ENCODE data around the gene EPYC. TPM values are rescaled to one million over a fixed set of nuclear protein-coding genes. Genes with fewer than 3 reads are reported as not detected.

EPYC gene
- total RNA-seq, 4 donors from 2014 or later = not detected

DNA sequence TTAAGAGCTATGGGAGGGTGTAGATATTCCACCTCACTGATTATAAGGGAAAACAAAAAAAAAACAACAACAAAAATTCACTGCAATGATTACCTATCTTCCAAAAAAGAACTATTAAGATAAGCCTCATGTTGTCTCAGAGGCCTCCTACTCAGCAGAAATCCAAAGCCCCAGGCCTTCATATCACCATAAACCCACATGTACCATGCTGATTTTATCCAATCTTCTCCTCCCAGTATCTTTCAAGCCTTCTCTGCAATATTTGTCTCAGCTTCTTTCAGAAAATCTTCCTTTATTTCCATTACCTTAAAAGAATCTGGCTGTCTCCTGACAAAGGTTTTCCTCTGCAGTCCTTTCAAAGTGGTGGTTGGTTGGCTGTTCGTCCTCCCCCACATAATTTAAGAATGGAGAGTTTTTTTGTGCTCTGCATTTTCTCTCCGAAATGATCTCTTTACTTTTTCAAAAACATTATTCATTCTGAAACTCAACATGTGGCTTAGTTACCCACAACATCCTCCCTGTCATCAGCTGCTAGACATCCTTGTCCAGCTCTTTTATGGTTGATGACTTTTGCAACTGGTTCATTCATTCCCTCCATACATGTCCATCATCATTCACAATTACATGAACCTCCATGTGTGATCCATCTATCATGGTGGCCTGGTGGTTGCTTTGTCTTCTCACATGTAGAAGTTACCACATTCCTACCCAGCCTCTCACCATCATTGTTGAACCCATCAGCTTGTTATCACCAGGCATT, 2.9 kb upstream of the EPYC start:
- TF ChIP-seq, protein P1, sequence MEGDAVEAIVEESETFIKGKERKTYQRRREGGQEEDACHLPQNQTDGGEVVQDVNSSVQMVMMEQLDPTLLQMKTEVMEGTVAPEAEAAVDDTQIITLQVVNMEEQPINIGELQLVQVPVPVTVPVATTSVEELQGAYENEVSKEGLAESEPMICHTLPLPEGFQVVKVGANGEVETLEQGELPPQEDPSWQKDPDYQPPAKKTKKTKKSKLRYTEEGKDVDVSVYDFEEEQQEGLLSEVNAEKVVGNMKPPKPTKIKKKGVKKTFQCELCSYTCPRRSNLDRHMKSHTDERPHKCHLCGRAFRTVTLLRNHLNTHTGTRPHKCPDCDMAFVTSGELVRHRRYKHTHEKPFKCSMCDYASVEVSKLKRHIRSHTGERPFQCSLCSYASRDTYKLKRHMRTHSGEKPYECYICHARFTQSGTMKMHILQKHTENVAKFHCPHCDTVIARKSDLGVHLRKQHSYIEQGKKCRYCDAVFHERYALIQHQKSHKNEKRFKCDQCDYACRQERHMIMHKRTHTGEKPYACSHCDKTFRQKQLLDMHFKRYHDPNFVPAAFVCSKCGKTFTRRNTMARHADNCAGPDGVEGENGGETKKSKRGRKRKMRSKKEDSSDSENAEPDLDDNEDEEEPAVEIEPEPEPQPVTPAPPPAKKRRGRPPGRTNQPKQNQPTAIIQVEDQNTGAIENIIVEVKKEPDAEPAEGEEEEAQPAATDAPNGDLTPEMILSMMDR (IDR thresholded peaks at IDR 0.05) = no peak
- TF ChIP-seq POLR2AphosphoS5 (IDR thresholded peaks at IDR 0.05) = no peak

DNA sequence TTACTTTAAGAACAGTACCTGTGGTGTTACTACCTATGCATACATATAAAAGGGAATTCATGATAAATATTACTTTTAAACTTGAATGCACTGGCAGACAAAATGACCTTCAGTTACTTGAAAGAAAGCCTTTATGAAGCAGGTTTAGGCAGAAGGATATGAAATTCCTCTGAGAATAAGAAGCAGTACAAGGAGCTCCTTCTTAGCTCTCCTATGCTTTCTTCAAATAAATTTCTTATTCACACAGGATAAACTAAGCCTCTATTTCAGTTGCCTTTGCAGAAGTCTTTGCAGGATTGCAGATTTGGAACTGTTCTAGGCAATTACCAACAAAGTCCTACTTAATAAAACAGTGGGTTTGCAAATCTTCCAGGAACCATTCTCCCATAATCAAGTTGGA, 1.0 kb downstream of the EPYC start:
- Histone ChIP-seq H3K36me3 (no peaks in the 10 kb centered on the region), H3K9me3 (no peaks in the 10 kb centered on the region), H3K27ac (no peak overlapping the region), H3K4me1 (no peaks in the 10 kb centered on the region), H3K4me3 (no peak overlapping the region), H3K27me3 (no peaks in the 10 kb centered on the region)
- no peak for ATAC-seq
- TF ChIP-seq, protein P1 (IDR thresholded peaks at IDR 0.05) = no peak
- no peak for TF ChIP-seq EP300 (IDR thresholded peaks at IDR 0.05)
- no peak for TF ChIP-seq POLR2A (IDR thresholded peaks at IDR 0.05)
- TF ChIP-seq POLR2AphosphoS5 (IDR thresholded peaks at IDR 0.05) = no peak

More for the DNA sequence above, 2.9 kb upstream of the EPYC start:
- Histone ChIP-seq H3K4me3 (no peak overlapping the region), H3K4me1 (no peaks in the 10 kb centered on the region), H3K27me3 (no peaks in the 10 kb centered on the region), H3K27ac (no peak overlapping the region), H3K36me3 (no peaks in the 10 kb centered on the region), H3K9me3 (no peaks in the 10 kb centered on the region)
- 82 to 90% methylated on average over 2 of the region's 2 CpGs for WGBS, 2 donors (ENCODE audit: low coverage in 1 of 2)
- no peak for ATAC-seq

DNA sequence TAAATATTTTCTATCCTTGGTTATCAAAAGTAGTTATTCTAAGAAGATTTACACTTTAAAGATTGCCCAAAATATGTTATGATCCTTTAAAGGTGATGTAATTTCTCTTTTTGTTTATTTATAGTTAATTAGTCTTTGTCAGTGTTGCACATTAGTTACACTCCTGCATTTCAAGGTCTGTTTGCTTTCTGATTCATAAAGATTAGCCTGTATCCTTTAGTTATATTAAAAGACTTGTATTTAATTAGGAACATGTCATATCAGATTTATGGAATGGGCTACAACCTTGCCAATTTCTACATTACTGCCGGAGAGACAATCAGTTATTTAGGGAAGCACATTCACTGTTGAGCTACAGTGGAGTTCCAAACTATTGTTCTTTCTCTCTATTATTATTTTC, 3.5 kb downstream of the EPYC start:
- ATAC-seq = no peak
- Histone ChIP-seq H3K4me1 (no peaks in the 10 kb centered on the region), H3K27me3 (no peaks in the 10 kb centered on the region), H3K4me3 (no peak overlapping the region), H3K27ac (no peak overlapping the region), H3K36me3 (no peaks in the 10 kb centered on the region), H3K9me3 (no peaks in the 10 kb centered on the region)
- WGBS, 2 donors (ENCODE audit: low coverage in 1 of 2) = 25 to 36% methylated on average over 1 of the region's 1 CpG
- TF ChIP-seq POLR2A (IDR thresholded peaks at IDR 0.05) = no peak

DNA sequence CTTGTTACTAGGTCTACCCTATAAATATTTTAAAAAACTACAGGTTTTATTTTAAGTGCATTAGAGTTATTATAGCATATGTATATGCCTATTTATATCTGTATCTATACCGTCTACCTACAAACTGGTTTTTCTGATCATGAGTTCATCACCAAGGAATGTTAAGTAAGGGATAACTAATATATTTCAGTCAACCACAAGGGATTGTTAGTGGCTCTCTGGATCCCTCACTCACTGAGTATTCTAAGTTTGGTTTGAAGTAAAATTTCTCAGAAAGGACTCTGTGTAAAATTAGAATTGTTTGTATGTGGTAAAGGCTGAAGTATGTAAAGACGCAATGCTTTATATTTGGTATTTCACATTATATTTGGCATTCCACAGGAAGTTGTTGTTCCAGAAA, 4.8 kb downstream of the EPYC start:
- H3K27ac ChIP-seq = no peak overlapping the region
- 80 to 86% methylated on average over 2 of the region's 2 CpGs for WGBS, 2 donors (ENCODE audit: low coverage in 1 of 2)
- H3K9me3 ChIP-seq = no peaks in the 10 kb centered on the region
- TF ChIP-seq EP300 (IDR thresholded peaks at IDR 0.05) (no peak), POLR2A (IDR thresholded peaks at IDR 0.05) (no peak), POLR2AphosphoS5 (IDR thresholded peaks at IDR 0.05) (no peak)
- TF ChIP-seq, protein P1 (IDR thresholded peaks at IDR 0.05) = no peak
- no peaks in the 10 kb centered on the region for H3K4me1 ChIP-seq
- no peaks in the 10 kb centered on the region for H3K27me3 ChIP-seq
- H3K4me3 ChIP-seq = no peak overlapping the region
- no peaks in the 10 kb centered on the region for H3K36me3 ChIP-seq
- ATAC-seq = no peak

DNA sequence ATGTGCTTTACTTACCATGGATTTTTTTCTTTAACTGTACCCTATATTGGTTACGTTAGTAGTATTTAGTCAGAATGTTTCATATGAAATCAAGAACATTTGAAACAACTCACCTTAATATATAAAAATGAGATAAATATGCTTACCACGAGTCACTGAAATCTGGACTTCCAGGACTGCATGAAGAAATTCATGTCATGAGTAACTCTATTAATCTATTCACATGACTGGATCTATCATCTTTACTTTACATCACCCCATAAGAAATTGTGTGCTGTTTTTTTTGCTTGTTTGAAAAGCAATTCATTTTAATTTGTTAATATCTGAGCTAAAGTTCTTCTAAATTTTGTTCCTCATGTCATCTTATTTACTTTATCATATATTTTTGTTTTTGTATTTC, 5.2 kb downstream of the EPYC start:
- Histone ChIP-seq H3K27ac (no peak overlapping the region), H3K4me1 (no peaks in the 10 kb centered on the region), H3K9me3 (no peaks in the 10 kb centered on the region), H3K27me3 (no peaks in the 10 kb centered on the region), H3K4me3 (no peak overlapping the region), H3K36me3 (no peaks in the 10 kb centered on the region)
- ATAC-seq = no peak
- 78 to 86% methylated on average over 2 of the region's 2 CpGs for WGBS, 2 donors (ENCODE audit: low coverage in 1 of 2)
- TF ChIP-seq EP300 (IDR thresholded peaks at IDR 0.05) (no peak), POLR2A (IDR thresholded peaks at IDR 0.05) (no peak), POLR2AphosphoS5 (IDR thresholded peaks at IDR 0.05) (no peak)
- TF ChIP-seq, protein P1 (IDR thresholded peaks at IDR 0.05) = no peak

Measured in gastroesophageal sphincter (tissue), 4 donors.